ENCODE measurements around the gene ADGRV1.
"Not testable (repeated sequence)": the region's sequence is repeated elsewhere in the genome, so short reads cannot be mapped to it uniquely, and the experiment has no call there.

The ADGRV1 gene

DNA sequence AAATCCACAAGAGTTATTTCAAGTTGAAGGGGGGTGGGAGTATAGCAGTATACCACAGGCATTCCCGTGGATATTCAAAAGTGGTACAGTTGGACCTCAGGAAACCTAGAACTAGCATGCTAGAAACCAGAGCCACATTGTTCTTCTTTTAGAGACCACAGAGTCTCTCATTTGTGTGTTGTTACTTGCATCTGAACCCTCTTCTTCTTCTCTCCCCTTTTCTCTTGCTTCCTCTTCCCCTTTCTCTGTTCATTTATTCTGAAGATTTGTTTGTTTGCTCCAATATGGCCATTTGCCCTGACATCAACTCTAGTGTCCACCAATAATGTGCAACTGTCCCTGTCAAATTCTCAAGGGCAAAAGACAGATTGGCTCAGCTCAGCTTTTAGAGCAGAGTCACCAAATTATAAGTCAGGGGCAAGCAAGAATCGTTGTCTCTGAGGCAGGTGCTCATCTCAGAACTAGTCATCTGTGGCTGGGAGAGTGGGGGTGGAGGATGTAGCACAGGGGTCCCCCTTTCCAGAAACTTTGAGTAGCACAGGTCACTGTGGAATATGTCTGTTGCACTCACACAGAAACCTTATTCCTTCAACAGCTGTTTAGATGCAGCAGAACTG, 503.5 kb downstream of the ADGRV1 start:
- no peaks in the 10 kb centered on the region for H3K9me3 ChIP-seq (ENCODE audit: insufficient read depth, low read length)
- H3F3A ChIP-seq (ENCODE audit: insufficient read depth), result no peaks in the 10 kb centered on the region
- no peak overlapping the region for H3K4me2 ChIP-seq (ENCODE audit: low read depth, low read length, poor library complexity, severe bottlenecking)
- H3K27me3 ChIP-seq (ENCODE audit: low read length), result no peaks in the 10 kb centered on the region
- no peak overlapping the region for H2AFZ ChIP-seq (ENCODE audit: low read depth, low read length, severe bottlenecking)
- no peaks in the 10 kb centered on the region for H4K20me1 ChIP-seq (ENCODE audit: low read depth, low read length)
- H3K79me2 ChIP-seq (ENCODE audit: insufficient read depth, low read length), result no peaks in the 10 kb centered on the region
- H3K9me2 ChIP-seq (replicated peaks; ENCODE audit: insufficient read depth, low read length), result no peaks in the 10 kb centered on the region
- TF ChIP-seq, protein P1, sequence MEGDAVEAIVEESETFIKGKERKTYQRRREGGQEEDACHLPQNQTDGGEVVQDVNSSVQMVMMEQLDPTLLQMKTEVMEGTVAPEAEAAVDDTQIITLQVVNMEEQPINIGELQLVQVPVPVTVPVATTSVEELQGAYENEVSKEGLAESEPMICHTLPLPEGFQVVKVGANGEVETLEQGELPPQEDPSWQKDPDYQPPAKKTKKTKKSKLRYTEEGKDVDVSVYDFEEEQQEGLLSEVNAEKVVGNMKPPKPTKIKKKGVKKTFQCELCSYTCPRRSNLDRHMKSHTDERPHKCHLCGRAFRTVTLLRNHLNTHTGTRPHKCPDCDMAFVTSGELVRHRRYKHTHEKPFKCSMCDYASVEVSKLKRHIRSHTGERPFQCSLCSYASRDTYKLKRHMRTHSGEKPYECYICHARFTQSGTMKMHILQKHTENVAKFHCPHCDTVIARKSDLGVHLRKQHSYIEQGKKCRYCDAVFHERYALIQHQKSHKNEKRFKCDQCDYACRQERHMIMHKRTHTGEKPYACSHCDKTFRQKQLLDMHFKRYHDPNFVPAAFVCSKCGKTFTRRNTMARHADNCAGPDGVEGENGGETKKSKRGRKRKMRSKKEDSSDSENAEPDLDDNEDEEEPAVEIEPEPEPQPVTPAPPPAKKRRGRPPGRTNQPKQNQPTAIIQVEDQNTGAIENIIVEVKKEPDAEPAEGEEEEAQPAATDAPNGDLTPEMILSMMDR (IDR thresholded peaks at IDR 0.05; ENCODE audit: insufficient read depth, low read length, poor library complexity, severe bottlenecking), result no peak
- TF ChIP-seq EZH2phosphoT487 (conservative IDR thresholded peaks at IDR 0.05; ENCODE audit: low read length), result no peak
- no peaks in the 10 kb centered on the region for H3K36me3 ChIP-seq (ENCODE audit: low read length)
- no peak overlapping the region for H3K27ac ChIP-seq (ENCODE audit: low read depth, low read length)
- H3K4me3 ChIP-seq (ENCODE audit: insufficient read depth, low read length, poor library complexity, severe bottlenecking), result no peak overlapping the region
- no peak overlapping the region for H3K9ac ChIP-seq (ENCODE audit: low read length)

DNA sequence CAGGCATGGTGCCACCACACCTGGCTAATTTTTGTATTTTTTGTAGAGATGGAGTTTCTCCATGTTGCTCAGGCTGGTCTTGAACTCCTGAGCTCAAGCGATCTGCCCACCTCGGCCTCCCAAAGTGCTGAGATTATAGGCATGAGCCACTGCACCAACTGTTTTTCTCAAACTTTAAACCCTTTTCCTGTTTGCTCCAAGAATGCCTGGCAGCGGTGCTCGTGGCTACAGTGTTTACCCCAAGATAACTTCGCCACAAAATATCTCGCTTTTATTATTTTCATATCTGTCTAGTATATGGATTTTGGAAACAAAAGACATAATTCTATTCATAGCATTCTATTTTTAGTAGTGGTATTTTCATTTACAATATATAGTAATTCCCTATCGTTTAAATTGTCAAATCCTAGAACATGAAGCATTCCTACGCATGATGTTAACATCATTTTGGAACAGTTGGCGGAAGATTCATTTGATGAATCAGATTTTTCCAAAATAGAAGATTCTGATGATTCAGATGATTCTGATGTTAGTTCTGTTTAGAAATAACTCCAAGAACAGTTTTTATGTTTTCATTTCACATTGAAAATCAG, 504.6 kb downstream of the ADGRV1 start:
- not testable (repeated sequence) for H3K36me3 ChIP-seq (ENCODE audit: low read length); H3K27me3 ChIP-seq (ENCODE audit: low read length); H3K4me3 ChIP-seq (ENCODE audit: insufficient read depth, low read length, poor library complexity, severe bottlenecking); H2AFZ ChIP-seq (ENCODE audit: low read depth, low read length, severe bottlenecking); H3K27ac ChIP-seq (ENCODE audit: low read depth, low read length); H3K9ac ChIP-seq (ENCODE audit: low read length); H3K4me2 ChIP-seq (ENCODE audit: low read depth, low read length, poor library complexity, severe bottlenecking); H3F3A ChIP-seq (ENCODE audit: insufficient read depth); H4K20me1 ChIP-seq (ENCODE audit: low read depth, low read length); H3K9me3 ChIP-seq (ENCODE audit: insufficient read depth, low read length); H3K9me2 ChIP-seq (replicated peaks; ENCODE audit: insufficient read depth, low read length); H3K79me2 ChIP-seq (ENCODE audit: insufficient read depth, low read length)

DNA sequence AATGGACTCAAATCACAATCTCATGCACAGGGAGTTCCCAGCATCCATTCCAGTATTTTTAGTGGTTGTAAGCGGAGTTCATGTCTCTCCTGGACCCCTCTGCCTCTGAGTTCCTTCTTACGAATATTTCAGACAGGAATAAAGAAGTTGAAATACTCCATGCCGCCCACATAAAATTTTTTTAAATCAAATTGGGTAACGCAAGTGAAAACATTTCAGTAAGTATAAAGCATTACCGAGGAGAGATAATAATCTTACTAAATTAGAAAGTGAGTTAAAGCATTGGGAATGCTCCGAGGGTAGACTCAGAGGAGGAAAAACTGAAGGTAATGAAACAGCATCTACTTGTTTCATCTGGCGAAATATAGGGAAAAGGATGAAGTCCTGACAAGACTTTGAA, 506.9 kb downstream of the ADGRV1 start:
- Histone ChIP-seq H3K36me3 (ENCODE audit: low read length) (no peaks in the 10 kb centered on the region), H4K20me1 (ENCODE audit: low read depth, low read length) (no peaks in the 10 kb centered on the region), H3K9ac (ENCODE audit: low read length) (no peak overlapping the region)

DNA sequence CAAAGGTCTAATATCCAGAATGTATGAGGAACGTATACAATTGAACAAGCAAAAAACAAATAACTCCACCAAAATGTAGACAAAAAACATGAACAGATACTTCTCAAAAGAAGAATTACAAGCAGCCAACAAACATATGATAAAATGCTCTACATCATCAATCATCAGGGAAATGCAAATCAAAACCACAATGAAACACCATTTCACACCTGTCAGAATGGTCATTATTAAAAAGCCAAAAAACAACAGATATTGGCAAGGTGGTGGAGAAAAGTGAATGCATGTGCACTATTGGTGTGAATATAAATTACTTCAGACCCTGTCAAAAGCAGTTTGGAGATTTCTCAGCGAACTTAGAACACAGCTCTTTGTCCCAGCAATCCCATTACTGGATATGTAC, 510.8 kb downstream of the ADGRV1 start:
- H4K20me1 ChIP-seq (ENCODE audit: low read depth, low read length), result no peaks in the 10 kb centered on the region
- H3K9me2 ChIP-seq (replicated peaks; ENCODE audit: insufficient read depth, low read length), result no peaks in the 10 kb centered on the region
- H3K36me3 ChIP-seq (ENCODE audit: low read length), result no peaks in the 10 kb centered on the region
- no peak overlapping the region for H3K27ac ChIP-seq (ENCODE audit: low read depth, low read length)
- H3K4me2 ChIP-seq (ENCODE audit: low read depth, low read length, poor library complexity, severe bottlenecking), result no peak overlapping the region
- no peaks in the 10 kb centered on the region for H3F3A ChIP-seq (ENCODE audit: insufficient read depth)
- no peak overlapping the region for H2AFZ ChIP-seq (ENCODE audit: low read depth, low read length, severe bottlenecking)
- H3K4me3 ChIP-seq (ENCODE audit: insufficient read depth, low read length, poor library complexity, severe bottlenecking), result no peak overlapping the region
- TF ChIP-seq, protein P1 (IDR thresholded peaks at IDR 0.05; ENCODE audit: insufficient read depth, low read length, poor library complexity, severe bottlenecking), result no peak
- TF ChIP-seq EZH2phosphoT487 (conservative IDR thresholded peaks at IDR 0.05; ENCODE audit: low read length), result no peak
- H3K9ac ChIP-seq (ENCODE audit: low read length), result no peak overlapping the region
- no peaks in the 10 kb centered on the region for H3K79me2 ChIP-seq (ENCODE audit: insufficient read depth, low read length)
- no peaks in the 10 kb centered on the region for H3K27me3 ChIP-seq (ENCODE audit: low read length)
- H3K9me3 ChIP-seq (ENCODE audit: insufficient read depth, low read length), result no peaks in the 10 kb centered on the region

More for the DNA sequence above, 506.9 kb downstream of the ADGRV1 start:
- Histone ChIP-seq H3K4me3 (ENCODE audit: insufficient read depth, low read length, poor library complexity, severe bottlenecking) (no peak overlapping the region), H3K4me2 (ENCODE audit: low read depth, low read length, poor library complexity, severe bottlenecking) (no peak overlapping the region), H3K79me2 (ENCODE audit: insufficient read depth, low read length) (no peaks in the 10 kb centered on the region), H3K9me3 (ENCODE audit: insufficient read depth, low read length) (no peaks in the 10 kb centered on the region), H3K27ac (ENCODE audit: low read depth, low read length) (no peak overlapping the region), H3K9me2 (replicated peaks; ENCODE audit: insufficient read depth, low read length) (no peaks in the 10 kb centered on the region), H3K27me3 (ENCODE audit: low read length) (no peaks in the 10 kb centered on the region), H3F3A (ENCODE audit: insufficient read depth) (no peaks in the 10 kb centered on the region), H2AFZ (ENCODE audit: low read depth, low read length, severe bottlenecking) (no peak overlapping the region)
- no peak for TF ChIP-seq EZH2phosphoT487 (conservative IDR thresholded peaks at IDR 0.05; ENCODE audit: low read length)
- TF ChIP-seq, protein P1 (IDR thresholded peaks at IDR 0.05; ENCODE audit: insufficient read depth, low read length, poor library complexity, severe bottlenecking), result no peak

Measured in SU-DHL-6 (cell line).